NCI-H1092 (cell line): Measurements from ENCODE around the gene CXorf65.

Source experiments
- DNase-seq: peaks from one replicate; lab custom pipeline; 2025; lab: John Stamatoyannopoulos, UW

The CXorf65 gene

DNA sequence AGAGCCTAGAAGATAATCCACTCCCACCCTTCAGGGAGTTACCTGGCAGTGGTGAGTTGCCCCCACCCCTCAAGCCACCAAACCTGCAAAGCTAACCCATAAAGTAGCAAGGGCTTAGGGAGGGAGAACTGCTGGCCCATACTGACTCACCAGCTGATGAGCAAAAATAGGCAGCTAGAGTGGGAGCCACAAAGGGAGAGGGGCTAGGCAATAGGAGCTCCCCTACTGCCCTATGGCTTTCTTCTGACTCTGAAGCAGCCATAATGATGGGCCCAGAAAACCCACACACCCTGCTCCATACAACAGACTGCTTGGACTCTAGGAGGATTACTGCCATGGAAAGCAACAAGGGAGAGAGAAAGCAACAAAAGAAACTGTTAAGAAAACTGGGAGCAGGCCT is 46.4 kb downstream of the CXorf65 start:
- no peak for DNase-seq

DNA sequence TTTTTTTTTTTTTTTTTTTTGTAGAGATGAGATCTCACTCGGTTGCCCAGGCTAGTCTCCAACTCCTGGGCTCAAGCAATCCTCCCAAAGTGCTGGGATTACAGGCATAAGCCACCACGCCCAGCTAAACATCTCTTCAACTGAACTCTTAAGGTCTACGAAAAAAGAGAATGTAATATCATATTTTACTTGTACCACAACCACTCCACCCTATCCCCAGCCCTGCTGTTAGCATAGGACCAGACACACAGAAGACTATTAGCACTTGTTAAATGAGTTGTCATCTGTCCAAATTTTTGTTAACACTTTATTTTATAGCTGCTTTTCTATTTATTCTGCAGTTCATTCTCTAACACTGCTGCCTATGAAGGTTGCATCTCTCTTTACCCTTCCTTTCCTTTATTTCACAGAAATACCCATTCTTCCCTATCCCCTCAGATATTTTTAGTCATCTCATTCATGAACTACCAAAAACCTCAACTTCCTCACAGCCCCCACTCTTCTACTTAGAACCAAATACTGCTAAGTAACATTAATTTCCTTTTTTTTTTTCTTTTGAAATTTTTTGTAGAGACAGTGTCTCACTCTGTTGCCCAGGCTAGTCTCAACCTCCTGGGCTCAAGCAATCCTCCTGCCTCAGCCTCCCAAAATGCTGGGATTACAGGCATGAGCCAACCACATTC is 48.6 kb downstream of the CXorf65 start:
- DNase-seq = no peak

DNA sequence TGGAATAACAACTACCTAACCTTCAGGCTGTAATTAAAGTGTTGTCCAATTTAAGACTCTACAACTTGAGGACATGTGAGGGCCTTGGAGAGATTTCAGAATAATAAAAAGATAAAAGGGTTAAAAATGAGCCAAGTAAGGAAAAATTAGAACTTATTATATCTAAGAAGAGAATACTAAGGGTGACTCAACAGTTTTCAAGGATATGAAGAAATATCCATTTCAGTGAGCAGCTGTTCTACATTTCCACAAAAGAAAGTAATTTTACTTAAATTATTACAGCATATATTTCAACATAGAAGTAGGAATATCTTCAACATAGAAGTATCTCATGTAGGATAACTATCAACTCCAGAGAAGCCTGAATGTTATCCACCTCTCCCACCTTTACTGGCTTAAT is 49.7 kb downstream of the CXorf65 start:
- no peak for DNase-seq
